Colonic mucosa (tissue), 4 donors: ENCODE measurements around the gene WDR83. TPM values are rescaled to one million over a fixed set of nuclear protein-coding genes. Genes with fewer than 3 reads are reported as not detected.

Experiments used
- DNase-seq: peaks from one replicate; pipeline ENCODE4 v3.0.0-alpha.2; 2020
- H3K27ac ChIP-seq: fragments of 200-600 bp; one replicate; pipeline ENCODE4 v1.8.0; 2021
- H3K27me3 ChIP-seq: fragments of 200-600 bp; one replicate; pipeline ENCODE4 v1.8.0; 2021
- H3K36me3 ChIP-seq: fragments of 200-600 bp; one replicate; pipeline ENCODE4 v1.8.0; 2021
- H3K4me1 ChIP-seq: fragments of 200-600 bp; one replicate; pipeline ENCODE4 v1.8.0; 2021; ENCODE audit warnings: mild to moderate bottlenecking
- H3K4me3 ChIP-seq: fragments of 200-600 bp; one replicate; pipeline ENCODE4 v1.8.0; 2021
- H3K9ac ChIP-seq, 2 donors: one replicate each; pipeline ENCODE4 v1.7.0; 2013; ENCODE audit warnings: control low read depth in 2 of 2, low read depth in 2 of 2, low read length in 2 of 2
- H3K9me3 ChIP-seq: fragments of 200-600 bp; one replicate; pipeline ENCODE4 v1.8.0; 2021
- intact Hi-C: fragments of 100-400 bp; cut with DNase I; formaldehyde crosslinking; loops from one replicate; pipeline ENCODE4 v1.14.1; 2022
- total RNA-seq, 2 donors: library from RNA; stranded (reverse); fragmentation: NEBNext Ultra II Directional in 1 of 2; extraction: Animal tissue kit (Norgen Biotek cat#: 25700) in 1 of 2; gene quantifications; one replicate each; pipeline ENCODE4 v1.2.1, GENCODE V29; 2021
- TF ChIP-seq, protein P1 (sequence below): fragments of 200-600 bp; IDR thresholded peaks from one replicate; pipeline ENCODE4 v1.8.0; 2022; ENCODE audit warnings: antibody characterized with exemption, mild to moderate bottlenecking
- donor health status: healthy.
- donor health status: DM: no; HTN: no; CAD: no.
- donor health status: DM: no; HTN: no; CAD: no.

Gene WDR83
- total RNA-seq, 2 donors from 2014 or later = 7.3 to 17.9 TPM

DNA sequence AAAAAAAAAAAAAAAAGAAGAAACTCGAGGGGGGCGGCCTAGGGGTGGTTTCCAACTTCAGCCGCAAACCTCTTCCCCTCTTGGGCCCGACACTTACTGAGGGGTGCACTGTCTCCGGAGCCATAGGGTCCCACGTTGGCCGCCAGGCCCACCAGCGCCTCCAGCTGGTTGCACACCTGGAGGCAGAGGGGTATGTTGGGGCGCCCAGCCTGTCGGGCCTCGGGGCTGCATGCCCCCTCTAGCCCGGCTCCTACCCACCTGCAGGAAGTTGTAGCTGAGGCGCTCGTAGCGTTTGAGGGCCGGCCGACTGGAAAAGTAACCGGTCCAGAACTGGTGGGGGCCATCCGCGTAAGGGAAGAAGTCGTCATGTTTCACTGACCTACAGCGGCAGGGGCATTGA is 8.6 kb upstream of the WDR83 start:
- TF ChIP-seq, protein P1, sequence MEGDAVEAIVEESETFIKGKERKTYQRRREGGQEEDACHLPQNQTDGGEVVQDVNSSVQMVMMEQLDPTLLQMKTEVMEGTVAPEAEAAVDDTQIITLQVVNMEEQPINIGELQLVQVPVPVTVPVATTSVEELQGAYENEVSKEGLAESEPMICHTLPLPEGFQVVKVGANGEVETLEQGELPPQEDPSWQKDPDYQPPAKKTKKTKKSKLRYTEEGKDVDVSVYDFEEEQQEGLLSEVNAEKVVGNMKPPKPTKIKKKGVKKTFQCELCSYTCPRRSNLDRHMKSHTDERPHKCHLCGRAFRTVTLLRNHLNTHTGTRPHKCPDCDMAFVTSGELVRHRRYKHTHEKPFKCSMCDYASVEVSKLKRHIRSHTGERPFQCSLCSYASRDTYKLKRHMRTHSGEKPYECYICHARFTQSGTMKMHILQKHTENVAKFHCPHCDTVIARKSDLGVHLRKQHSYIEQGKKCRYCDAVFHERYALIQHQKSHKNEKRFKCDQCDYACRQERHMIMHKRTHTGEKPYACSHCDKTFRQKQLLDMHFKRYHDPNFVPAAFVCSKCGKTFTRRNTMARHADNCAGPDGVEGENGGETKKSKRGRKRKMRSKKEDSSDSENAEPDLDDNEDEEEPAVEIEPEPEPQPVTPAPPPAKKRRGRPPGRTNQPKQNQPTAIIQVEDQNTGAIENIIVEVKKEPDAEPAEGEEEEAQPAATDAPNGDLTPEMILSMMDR = no peak
- no peak overlapping the region for H3K27ac ChIP-seq
- DNase-seq = no peak
- no peaks in the 10 kb centered on the region for H3K4me1 ChIP-seq
- H3K9me3 ChIP-seq = no peaks in the 10 kb centered on the region
- intact Hi-C loops = no loop called here
- H3K9ac ChIP-seq = no peak overlapping the region
- H3K4me3 ChIP-seq = no peak overlapping the region
- no peaks in the 10 kb centered on the region for H3K36me3 ChIP-seq
- no peaks in the 10 kb centered on the region for H3K27me3 ChIP-seq

DNA sequence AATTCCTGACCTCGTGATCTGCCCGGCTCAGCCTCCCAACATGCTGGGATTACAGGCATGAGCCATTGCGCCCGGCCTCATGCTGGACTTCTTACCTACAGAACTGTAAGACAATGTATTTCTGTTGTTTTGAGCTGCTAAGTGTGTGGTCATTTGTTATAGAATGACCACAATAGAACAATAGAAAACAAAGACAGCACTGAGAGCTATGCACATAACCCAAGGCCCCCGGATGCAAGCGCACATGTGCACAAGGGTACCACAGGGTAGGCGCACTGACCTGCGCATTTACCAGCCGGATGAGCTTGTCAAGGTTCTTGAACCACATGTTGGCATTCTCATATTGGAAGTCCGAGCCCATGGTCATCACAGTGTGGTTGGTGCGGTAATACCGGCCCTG is 5.6 kb upstream of the WDR83 start:
- H3K4me3 ChIP-seq = no peak overlapping the region
- no peaks in the 10 kb centered on the region for H3K27me3 ChIP-seq
- H3K36me3 ChIP-seq = no peaks in the 10 kb centered on the region
- intact Hi-C loops = no loop called here
- H3K27ac ChIP-seq = no peak overlapping the region
- no peak overlapping the region for H3K9ac ChIP-seq
- H3K9me3 ChIP-seq = no peaks in the 10 kb centered on the region
- no peak for DNase-seq
- H3K4me1 ChIP-seq = no peaks in the 10 kb centered on the region
- TF ChIP-seq, protein P1 = no peak

- DNase-seq = peak; percentile 54
- Histone ChIP-seq H3K4me3 (no peak overlapping the region), H3K4me1 (peaks cover 11% of the 10 kb centered on the region), H3K9ac (no peak overlapping the region), H3K9me3 (no peaks in the 10 kb centered on the region), H3K27ac (no peak overlapping the region), H3K36me3 (no peaks in the 10 kb centered on the region), H3K27me3 (no peaks in the 10 kb centered on the region)
- intact Hi-C loops = loop anchor here (5.0 kb wide), 1 partner anchor 102 kb away; no protein-coding TSS in a partner anchor
- TF ChIP-seq, protein P1 = no peak
These were observed 2.0 kb upstream of the WDR83 start for GRCh38 chr19:12664406-12665280.

- peak overlapping the region; percentile 97 for H3K4me3 ChIP-seq
- peak overlapping the region; percentile 71 for H3K27ac ChIP-seq
- no peaks in the 10 kb centered on the region for H3K36me3 ChIP-seq
- H3K9me3 ChIP-seq = no peaks in the 10 kb centered on the region
- peak; percentile 49 for DNase-seq
- H3K9ac ChIP-seq = peak overlapping the region in 1 of 2 donors; percentile 96
- intact Hi-C loops = loop anchor here (5.0 kb wide), 1 partner anchor 103 kb away; no protein-coding TSS in a partner anchor
- no peaks in the 10 kb centered on the region for H3K27me3 ChIP-seq
- H3K4me1 ChIP-seq = peaks cover 12% of the 10 kb centered on the region
- TF ChIP-seq, protein P1 = no peak
These were observed 1.4 kb upstream of the WDR83 start for GRCh38 chr19:12665281-12665573.

DNA sequence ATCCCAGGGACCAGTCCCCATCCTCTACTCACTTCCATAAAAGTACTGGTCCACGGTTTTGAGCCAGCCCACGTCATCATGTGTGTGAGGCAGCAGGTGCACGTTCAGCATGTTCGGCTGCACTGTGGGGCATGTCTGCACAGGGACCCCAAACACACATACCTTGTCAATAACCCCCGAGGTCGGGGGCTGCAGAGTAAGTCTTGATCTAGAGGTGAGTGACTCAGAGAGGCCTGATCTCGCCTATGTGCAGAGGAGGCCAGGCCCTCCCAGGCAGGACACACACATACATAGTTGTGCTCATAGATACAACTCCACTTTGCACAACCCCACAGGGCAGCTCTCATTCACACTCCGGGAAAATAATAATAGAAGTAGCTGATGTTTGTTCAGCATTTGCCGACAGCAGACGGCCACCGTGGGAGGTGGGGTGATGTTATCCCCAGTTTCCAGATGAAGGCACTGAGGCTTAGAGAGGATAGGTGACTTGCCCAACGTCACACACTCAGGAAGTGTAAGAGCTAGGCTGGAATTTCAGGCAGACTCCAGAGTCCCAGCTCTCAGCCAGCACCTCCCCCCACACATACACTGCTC is 839 bp upstream of the WDR83 start:
- Histone ChIP-seq H3K4me1 (peaks cover 16% of the 10 kb centered on the region), H3K27me3 (no peaks in the 10 kb centered on the region), H3K9ac (peak overlapping the region; percentile 90 to 96), H3K4me3 (peak overlapping the region; percentile 97), H3K36me3 (no peaks in the 10 kb centered on the region), H3K9me3 (no peaks in the 10 kb centered on the region), H3K27ac (peak overlapping the region; percentile 71)
- no peak for DNase-seq
- intact Hi-C loops = loop anchor here (5.0 kb wide), 1 partner anchor 103 kb away; no protein-coding TSS in a partner anchor
- TF ChIP-seq, protein P1 = no peak
